HG03565 (cell line): ENCODE data around the gene PDXK.
"Not testable (repeated sequence)": the region's sequence is repeated elsewhere in the genome, so short reads cannot be mapped to it uniquely, and the experiment has no call there.

Source experiments
- ATAC-seq: cut with Tn5 transposase; IDR thresholded peaks from one replicate; pipeline ENCODE4 v1.9.1; 2021; ENCODE audit warnings: mild to moderate bottlenecking, moderate library complexity; ENCODE audit not compliant: unreplicated experiment

PDXK gene

DNA sequence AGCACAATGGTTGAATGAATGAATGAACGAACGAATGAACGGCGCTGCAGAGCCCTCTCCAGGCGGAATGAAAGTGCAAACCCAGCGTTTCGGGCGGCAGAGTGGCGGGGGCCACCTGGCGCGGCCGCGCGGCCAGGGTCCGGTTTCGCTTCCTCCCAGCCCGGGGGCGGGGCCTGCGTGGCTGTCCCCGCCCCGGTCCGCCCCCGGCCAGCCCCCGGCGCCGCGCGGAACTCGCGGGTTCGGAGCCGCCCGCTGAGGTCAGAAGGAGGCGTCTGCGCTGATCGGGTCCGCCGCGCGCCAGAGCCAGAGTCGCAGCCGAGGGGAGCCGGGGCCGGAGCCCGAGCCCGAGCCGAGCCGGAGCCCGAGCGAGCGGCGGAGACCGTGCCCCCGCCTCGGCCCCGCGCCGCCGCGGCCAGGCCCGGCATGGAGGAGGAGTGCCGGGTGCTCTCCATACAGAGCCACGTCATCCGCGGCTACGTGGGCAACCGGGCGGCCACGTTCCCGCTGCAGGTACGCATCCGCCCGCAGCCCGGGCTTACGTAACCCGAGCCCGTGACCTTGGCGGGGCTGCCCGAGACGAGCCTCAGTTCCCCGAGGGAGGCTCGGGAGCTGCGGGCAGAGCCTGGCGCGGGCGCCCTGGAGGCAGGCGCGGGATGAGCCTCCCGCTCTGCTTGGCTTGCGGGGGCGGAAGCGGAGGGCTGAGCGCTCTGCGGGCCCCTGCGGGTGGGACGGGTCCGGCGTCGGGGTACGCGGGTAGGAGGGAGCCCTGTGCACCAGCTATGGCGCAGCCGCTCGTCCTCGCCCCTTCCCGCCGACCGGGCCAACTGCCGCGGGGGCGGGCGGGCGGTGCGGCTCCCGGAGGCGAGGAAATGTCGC is at the start of gene PDXK:
Gene PDXK (plus strand): TSS at position 258 of the 876 bp plus-strand sequence. CDS start 166 bp downstream, at position 424.
- ATAC-seq = peak; percentile 45

DNA sequence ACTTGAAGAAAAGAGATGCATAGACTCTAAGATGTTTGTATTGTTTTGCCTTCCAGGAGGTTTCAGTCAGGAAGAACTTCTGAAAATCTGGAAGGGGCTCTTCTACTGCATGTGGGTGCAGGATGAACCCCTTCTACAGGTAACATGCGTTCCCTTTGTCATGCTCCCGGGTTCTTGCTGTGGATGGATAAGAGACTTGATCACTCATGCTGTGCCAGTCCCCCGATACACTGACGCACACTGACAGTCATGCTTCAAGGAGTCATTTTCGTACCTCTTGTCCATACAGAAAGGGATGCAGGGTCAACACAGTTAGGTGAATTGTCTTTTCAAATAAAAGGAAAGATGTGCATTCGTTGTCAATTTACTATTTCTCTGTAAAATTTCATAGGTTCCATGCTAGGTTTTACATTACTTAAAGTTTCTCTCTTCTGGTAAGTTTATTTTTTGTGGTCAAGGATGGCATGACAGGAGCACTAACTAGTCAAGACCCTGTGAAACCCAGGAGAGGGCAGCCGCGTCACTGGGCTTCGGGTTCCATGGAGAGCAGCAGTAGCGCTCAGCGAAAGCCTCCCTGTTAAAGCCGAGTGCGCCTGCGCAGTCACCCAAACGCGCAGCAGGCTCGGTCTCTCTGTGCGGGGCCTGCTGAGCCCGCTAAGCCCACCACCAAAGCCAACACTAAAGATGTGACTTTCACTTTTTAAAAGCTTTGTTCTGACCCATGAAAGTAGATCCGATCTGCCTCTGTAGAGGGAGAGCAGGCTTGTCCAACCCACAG is 48.9 kb upstream of the PDXK start:
- ATAC-seq = no peak

DNA sequence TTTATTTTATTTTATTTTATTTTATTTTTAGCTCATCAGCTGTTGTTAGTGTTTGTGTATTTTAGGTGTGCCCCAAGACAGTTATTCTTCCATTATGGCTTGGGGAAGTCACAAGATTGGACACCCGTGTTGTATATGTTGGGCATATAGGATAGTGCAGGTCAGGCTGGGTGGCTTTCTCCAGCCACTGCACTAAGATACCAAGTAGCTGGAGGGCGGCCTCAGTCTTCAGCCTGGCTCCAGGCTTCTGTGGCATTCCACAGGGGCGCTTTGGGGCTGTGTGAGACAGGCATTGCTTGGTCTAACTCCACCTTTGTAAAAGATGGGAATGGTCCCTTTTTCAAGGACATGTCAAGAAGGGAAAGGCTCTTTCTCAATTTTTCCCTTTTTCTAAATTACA is 43.1 kb upstream of the PDXK start:
- ATAC-seq = no peak

GRCh38 chr21:43676391-43676790 is 42.5 kb upstream of the PDXK start:
- no peak for ATAC-seq

DNA sequence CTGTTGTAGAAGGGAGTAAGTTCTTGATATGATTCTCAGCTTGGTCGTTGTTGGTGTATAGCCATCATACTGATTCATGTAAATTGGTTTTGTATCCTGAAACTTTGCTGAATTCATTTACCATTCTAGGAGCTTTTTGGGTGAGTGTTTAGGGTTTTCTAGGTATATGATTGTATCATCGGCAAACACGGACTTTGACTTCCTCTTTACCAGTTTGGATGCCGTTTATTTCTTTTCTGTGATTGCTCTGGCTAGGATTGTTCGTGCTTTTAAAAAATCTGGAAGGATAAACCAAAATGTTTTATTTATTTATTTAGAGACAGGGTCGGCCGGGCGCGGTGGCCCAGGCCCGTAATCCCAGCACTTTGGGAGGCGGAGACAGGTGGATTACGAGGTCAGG is 39.0 kb upstream of the PDXK start:
- no peak for ATAC-seq

DNA sequence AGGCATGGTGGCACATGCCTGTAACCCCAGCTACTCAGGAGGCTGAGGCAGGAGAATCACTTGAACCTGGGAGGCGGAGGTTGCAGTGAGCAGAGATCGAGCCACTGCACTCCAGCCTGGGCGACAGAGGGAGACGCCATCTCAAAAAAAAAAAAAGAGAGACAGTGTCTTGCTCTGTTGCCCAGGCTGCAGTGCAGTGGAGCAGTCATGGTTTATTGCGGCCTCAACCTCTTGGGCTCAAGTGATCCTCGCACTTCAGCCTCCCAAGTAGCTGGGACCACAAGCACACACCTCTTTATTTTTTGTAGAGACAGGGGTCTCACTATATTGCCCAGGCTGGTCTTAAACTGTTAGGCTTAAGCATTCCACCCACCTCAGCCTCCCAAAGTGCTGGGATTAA is 38.5 kb upstream of the PDXK start:
- ATAC-seq = not testable (repeated sequence)

GRCh38 chr21:43681650-43682049 is 37.3 kb upstream of the PDXK start:
- ATAC-seq = no peak

- no peak for ATAC-seq
These were observed 34.5 kb upstream of the PDXK start for GRCh38 chr21:43684424-43684823.

DNA sequence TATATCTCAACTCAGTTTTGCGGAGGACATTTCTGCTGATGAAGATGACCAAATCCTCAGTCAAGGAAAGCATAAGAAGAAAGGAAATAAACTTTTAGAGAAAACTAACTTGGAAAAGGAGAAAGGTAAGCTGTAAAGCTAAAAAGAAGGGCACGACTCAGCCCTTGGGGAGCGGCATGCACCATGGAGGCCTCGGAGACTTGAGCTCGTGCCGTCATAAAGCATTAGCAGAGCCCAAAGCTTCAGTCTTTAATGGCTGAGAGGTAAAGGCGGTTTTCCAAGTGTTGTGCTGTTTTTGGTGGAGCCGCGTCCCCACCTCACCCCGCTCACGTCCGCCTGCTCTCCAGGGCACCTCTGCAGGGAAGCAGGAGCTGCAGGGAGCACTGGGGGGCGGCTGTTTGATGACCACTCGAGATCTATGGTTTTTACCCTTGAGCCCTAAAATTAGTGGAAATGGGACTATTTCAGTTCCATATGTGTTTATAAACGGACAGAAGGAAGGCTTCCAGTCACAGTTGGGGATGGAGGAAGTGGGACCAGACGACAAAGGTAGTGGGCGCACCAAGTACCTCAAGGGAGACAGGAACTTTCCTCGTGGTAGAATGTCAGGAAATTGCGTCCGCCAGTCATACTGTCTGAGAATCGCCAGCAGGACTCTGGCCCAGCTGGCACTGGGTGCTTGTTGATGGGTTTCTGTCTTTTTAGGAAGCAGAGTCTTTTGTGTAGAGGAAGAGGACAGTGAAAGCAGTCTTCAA is 31.9 kb upstream of the PDXK start:
- ATAC-seq = no peak

DNA sequence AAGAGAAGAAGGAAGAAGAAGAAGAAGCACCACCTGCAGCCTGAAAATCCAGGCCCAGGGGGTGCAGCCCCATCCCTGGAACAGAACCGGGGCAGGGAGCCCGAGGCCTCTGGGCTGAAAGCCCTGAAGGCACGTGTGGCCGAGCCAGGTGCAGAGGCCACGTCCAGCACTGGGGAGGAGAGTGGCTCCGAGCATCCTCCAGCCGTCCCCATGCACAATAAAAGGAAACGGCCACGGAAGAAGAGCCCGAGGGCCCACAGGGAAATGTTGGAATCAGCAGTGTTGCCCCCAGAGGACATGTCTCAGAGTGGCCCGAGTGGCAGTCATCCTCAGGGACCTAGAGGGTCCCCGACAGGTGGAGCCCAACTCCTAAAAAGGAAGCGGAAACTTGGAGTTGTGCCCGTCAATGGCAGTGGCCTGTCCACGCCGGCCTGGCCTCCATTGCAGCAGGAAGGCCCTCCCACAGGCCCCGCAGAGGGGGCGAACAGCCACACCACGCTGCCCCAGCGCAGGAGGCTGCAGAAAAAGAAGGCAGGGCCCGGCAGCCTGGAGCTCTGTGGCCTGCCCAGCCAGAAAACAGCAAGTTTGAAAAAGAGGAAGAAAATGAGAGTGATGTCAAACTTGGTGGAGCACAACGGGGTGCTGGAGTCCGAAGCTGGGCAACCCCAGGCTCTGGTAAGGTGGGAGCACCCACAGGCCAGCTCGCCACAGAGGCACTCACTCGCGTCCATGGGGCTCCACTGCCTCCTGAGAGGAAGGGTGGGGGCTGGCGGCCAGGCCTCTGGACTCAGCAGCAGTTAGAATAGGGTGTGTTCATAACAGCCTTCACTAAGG is 31.1 kb upstream of the PDXK start:
- ATAC-seq = no peak

DNA sequence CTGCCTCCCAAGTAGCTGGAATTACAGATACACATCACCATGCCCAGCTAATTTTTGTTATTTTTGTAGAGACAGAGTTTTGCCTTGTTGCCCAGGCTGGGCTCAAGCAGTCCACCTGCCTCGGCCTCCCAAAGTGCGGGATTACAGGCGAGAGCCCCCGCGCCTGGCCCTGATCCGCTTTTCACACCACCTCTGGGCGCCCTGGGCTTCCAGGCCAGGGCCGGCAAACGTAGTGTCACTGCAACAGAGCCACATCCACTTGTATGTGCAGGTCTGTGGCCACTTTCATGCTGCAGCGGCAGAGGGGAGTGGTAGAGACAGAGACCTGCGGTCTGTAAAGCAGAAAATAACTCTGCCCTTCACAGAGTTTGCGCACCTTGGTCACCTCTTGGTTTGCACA is 30.0 kb upstream of the PDXK start:
- no peak for ATAC-seq

DNA sequence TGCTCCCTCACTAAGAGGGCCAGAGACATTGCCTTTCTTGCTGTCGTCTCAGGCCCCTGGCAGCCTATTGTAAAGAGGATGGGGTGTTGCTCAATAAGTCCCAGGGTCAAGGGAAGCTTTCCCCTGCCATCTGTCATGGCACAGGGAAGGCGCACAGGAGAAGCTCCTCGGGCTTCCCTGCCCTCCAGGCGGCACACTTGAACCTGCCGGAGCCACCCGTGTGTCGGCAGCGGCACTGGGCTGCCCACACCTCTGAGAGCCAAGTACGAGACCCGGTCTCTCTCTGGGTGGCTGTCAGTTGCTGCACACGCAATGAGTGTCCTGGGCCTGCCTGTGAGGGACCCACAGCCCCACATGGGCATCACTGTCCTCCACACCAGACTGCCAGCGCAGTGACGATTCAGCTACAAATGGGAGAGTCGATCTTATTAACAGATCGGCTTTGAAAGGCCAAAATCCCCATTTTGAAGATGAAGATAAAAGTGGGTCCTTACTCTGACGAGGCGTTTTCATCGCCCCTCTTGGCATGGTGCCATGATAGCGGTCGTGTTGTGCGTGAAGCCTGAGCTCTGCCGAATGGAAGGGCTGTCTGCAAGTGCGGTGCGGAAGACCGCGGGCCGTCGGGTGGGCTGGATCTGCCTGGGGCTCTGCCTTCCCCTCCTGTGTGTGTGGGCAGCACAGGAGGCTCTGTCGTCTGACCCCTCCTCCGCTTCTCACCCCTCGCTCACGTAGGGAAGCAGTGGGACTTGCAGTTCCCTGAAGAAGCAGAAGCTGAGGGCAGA is 29.2 kb upstream of the PDXK start:
- ATAC-seq = no peak

DNA sequence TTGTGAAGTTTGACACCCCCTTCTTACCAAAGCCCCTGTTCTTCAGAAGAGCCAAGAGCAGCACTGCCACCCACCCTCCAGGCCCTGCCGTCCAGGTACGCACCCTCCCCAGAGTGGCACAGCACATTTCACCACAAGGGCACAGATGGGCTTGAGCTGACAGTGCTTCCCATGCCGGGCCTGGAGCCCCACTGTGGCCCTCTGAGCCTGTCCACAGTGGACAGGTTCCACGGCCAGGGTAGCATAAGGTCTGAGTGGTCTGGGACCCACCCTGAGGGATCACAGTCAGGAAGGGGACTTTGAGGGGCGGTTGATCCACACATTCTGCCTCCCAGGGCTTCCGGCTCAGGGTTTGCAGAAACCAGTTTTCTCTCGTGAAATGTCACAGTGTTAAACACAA is 28.6 kb upstream of the PDXK start:
- ATAC-seq = no peak

DNA sequence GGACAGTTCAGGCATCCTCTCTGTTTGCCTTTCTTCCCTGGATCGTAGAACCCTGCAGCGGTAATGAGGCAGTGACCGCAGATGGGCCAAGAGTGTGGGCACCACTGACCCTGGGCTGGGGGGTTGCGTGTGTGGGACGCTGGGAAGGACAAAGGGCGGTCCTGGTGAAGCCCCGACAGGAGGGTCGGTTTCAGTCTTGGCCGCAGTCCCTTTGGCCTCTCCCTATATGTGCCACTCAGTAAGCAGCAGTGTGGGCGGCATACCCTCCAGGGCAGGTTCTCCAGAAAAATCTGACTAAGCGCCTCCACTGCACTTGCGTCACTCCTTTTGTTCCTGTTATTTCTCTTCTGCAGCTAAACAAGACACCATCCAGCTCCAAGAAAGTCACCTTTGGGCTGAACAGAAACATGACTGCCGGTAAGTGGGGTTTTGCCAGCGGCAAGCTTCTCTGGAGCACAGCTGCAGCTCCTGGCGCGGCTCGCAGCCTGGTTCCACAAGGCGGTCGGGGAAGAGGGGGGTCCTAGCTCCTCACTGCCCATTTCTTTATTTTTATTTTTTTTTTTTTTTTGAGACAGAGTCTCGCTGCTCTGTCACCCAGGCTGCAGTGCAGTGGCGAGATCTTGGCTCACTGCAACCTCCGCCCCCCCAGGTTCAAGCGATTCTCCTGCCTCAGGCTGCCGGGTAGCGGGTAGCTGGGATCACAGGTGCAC is 27.7 kb upstream of the PDXK start:
- no peak for ATAC-seq

- no peak for ATAC-seq
These were observed 27.1 kb upstream of the PDXK start for GRCh38 chr21:43691801-43692200.

DNA sequence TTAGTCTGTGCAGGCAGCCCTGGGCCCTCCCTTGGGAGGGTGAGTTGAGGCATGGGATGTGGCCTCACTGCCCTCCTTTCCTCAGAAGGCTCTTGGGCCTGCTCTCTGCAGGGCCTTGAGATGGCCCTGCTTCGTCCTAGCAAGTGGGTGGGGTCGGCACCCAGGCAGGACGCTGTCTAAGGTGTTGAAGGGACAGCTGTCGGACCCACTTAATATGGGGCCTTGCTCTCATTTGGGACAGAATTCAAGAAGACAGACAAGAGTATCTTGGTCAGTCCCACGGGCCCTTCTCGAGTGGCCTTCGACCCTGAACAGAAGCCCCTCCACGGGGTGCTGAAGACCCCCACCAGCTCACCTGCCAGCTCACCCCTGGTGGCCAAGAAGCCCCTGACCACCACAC is 26.0 kb upstream of the PDXK start:
- no peak for ATAC-seq

GRCh38 chr21:43693981-43694380 is 24.9 kb upstream of the PDXK start:
- no peak for ATAC-seq

GRCh38 chr21:43694437-43695079 is 24.4 kb upstream of the PDXK start:
- no peak for ATAC-seq

DNA sequence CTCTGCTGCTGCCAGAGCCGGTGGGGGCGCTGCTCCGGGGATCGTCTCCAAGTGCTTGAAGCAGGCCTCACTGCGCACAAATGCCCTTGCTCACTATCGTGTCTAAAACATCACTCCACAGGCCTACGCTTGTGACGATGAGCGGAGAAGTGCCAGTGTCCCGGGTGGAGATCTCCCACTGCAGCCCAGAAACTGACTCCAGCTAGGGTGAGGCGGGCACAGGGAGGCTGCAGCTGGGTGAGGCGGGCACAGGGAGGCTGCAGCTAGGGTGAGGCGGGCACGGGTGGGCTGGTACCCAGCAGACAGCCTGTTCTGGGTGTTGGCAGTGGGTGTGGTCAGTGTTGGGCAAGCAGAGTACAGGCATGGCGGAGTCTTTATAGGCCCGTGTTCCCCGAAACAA is 22.7 kb upstream of the PDXK start:
- ATAC-seq = no peak
